K562 (cell line): Measurements from ENCODE around the gene SUGT1. TPM values are rescaled to one million over a fixed set of nuclear protein-coding genes. Genes with fewer than 3 reads are reported as not detected.

Experiments
- ATAC-seq: fragments of 200-7000 bp; cut with Tn5 transposase; 3 replicates; pipeline ENCODE4 v1.9.1; 2020; ENCODE audit warnings: moderate library complexity
- BruUV-seq: library from RNA; stranded (reverse); fragments of 400-500 nt; replicated peaks from 2 replicates; lab custom pipeline; 2021; lab: Mats Ljungman, UMichigan
- CTCF ChIA-PET: fragments of 300-600 bp; formaldehyde crosslinking; extraction: SDS; loops from one replicate; lab custom pipeline; 2021; ENCODE audit warnings: low intra/inter-chr PET ratio; lab: Yijun Ruan, JAX
- POLR2A ChIA-PET: fragments of 300-600, 350-650 bp; sonication (Branson Sonifier 250); formaldehyde crosslinking; extraction: SDS; loops from one replicate; lab custom pipeline; 2021; ENCODE audit warnings: antibody characterized with exemption, inconsistent platforms; lab: Yijun Ruan, JAX
- DNase-seq, 4 experiments: peaks; one replicate each; pipeline versions ENCODE4 v3.0.0 to v3.0.0-alpha.2; 2011 to 2018; ENCODE audit warnings: low spot score in 3 of 4, mixed read lengths in 3 of 4; ENCODE audit errors: extremely low read depth in 1 of 4
- FAIRE-seq: peaks from 2 replicates; lab custom pipeline; 2011; peaks lifted over from hg19 to GRCh38; lab: Jason Lieb, UNC
- H2AFZ ChIP-seq: 2 replicates; pipeline ENCODE4 v1.6.0; 2011; ENCODE audit warnings: low read depth, low read length, control low read depth, inconsistent platforms
- H3K27ac ChIP-seq: fragments of 200-600 bp; 3 replicates; pipeline ENCODE4 v1.8.0; 2011; ENCODE audit warnings: low read depth, mild to moderate bottlenecking, control low read depth, inconsistent platforms, low read length, moderate library complexity, mixed read lengths; ENCODE audit errors: extremely low read depth
- H3K27me3 ChIP-seq, 2 experiments: fragments of 300-600 bp in 1 of 2; 2 replicates in 1 of 2; 3 replicates in 1 of 2; pipeline versions ENCODE4 v1.6.0 to v1.8.0; 2011; ENCODE audit warnings: inconsistent platforms in 2 of 2, low read length in 2 of 2, mild to moderate bottlenecking in 1 of 2, mixed read lengths in 1 of 2, moderate library complexity in 1 of 2; ENCODE audit not compliant: control insufficient read depth in 2 of 2, insufficient read depth in 2 of 2
- H3K36me3 ChIP-seq: fragments of 300-600 bp; 3 replicates; pipeline ENCODE4 v1.8.0; 2011; ENCODE audit warnings: mild to moderate bottlenecking, low read length, inconsistent platforms; ENCODE audit not compliant: control insufficient read depth, insufficient read depth
- H3K4me1 ChIP-seq, 2 experiments: fragments of 200-600 bp in 1 of 2; replicated peaks in 1 of 2; 2 replicates in 1 of 2; 3 replicates in 1 of 2; pipeline versions ENCODE4 v1.5.1 to v1.8.0; 2011; ENCODE audit warnings: inconsistent platforms in 2 of 2, low read length in 2 of 2, mild to moderate bottlenecking in 1 of 2, mixed read lengths in 1 of 2, moderate library complexity in 1 of 2; ENCODE audit not compliant: control insufficient read depth in 2 of 2, insufficient read depth in 2 of 2
- H3K4me2 ChIP-seq: 2 replicates; pipeline ENCODE4 v1.6.1; 2011; ENCODE audit warnings: low read length, control low read depth, inconsistent platforms, mixed read lengths; ENCODE audit not compliant: insufficient read depth
- H3K4me3 ChIP-seq: fragments of 200-600 bp; sonication (generic), shearing (Covaris generic); 2 replicates; pipeline ENCODE4 v1.5.1; 2016; ENCODE audit warnings: control low read depth, inconsistent platforms
- H3K79me2 ChIP-seq: fragments of 200-600 bp; 3 replicates; pipeline ENCODE4 v1.8.0; 2011; ENCODE audit warnings: low read length, inconsistent platforms; ENCODE audit not compliant: control insufficient read depth, insufficient read depth
- H3K9ac ChIP-seq, 2 experiments: 2 replicates each; pipeline versions ENCODE4 v1.6.0 to v1.6.1; 2011; ENCODE audit warnings: low read depth in 2 of 2, low read length in 2 of 2, control low read depth in 1 of 2, inconsistent platforms in 1 of 2, mild to moderate bottlenecking in 1 of 2, mixed read lengths in 1 of 2; ENCODE audit not compliant: insufficient read depth in 1 of 2
- H3K9me1 ChIP-seq: one replicate; pipeline ENCODE4 v1.6.0; 2011; ENCODE audit warnings: inconsistent platforms, mild to moderate bottlenecking, low read length, moderate library complexity; ENCODE audit not compliant: control insufficient read depth, insufficient read depth
- H3K9me3 ChIP-seq: replicated peaks from 2 replicates; pipeline ENCODE4 v1.5.1; 2011; ENCODE audit warnings: low read depth, low read length, inconsistent platforms; ENCODE audit not compliant: control insufficient read depth, insufficient read depth
- H4K20me1 ChIP-seq: replicated peaks from 2 replicates; pipeline ENCODE4 v1.6.1; 2011; ENCODE audit warnings: low read length, inconsistent platforms, mixed read lengths; ENCODE audit not compliant: control insufficient read depth, insufficient read depth
- HLTF ChIP-seq: fragments of 450-650 bp; IDR thresholded peaks from 2 replicates; pipeline ENCODE4 v1.6.1; 2016
- MCM7 ChIP-seq, 2 experiments: fragments of 450-650 bp; IDR thresholded peaks; 2 replicates each; pipeline ENCODE4 v1.6.1; 2016 to 2018
- MIER1 ChIP-seq: fragments of 450-650 bp; IDR thresholded peaks from 2 replicates; pipeline ENCODE4 v1.6.1; 2016; ENCODE audit warnings: antibody characterized with exemption, mild to moderate bottlenecking, low read depth
- MLX ChIP-seq, 2 experiments: fragments of 450-650 bp in 1 of 2; sonication (generic) in 1 of 2; formaldehyde crosslinking; conservative IDR thresholded peaks; 2 replicates each; pipeline versions ENCODE4 v1.4.0 to v1.8.1; 2020 to 2022; ENCODE audit warnings: mild to moderate bottlenecking in 1 of 2, missing genetic modification reagents in 1 of 2
- PATZ1 ChIP-seq: fragments of 250-450 bp; sonication (Bioruptor Pico); IDR thresholded peaks from 2 replicates; pipeline ENCODE4 v1.5.0; 2020; ENCODE audit warnings: mild to moderate bottlenecking, borderline replicate concordance
- STAT5B ChIP-seq: fragments of 250-450 bp; sonication (Bioruptor Pico); IDR thresholded peaks from 2 replicates; pipeline ENCODE4 v1.8.0; 2021; ENCODE audit warnings: mild to moderate bottlenecking, inconsistent platforms
- ZNF274 ChIP-seq: IDR thresholded peaks from 2 replicates; pipeline ENCODE4 v1.6.1; 2011; ENCODE audit warnings: low read depth, mild to moderate bottlenecking, low read length, moderate library complexity, borderline replicate concordance
- ZNF655 ChIP-seq: fragments of 250-450 bp; sonication (Bioruptor Pico); IDR thresholded peaks from 2 replicates; pipeline ENCODE4 v1.5.0; 2021
- WGBS: fragments of 100-300 bp; shearing (Covaris generic); methylation state at CpG from one replicate; pipeline ENCODE4 v1.1.6; 2016; ENCODE audit warnings: low coverage, mixed read lengths; ENCODE audit not compliant: insufficient coverage; ENCODE audit errors: missing lambda C conversion rate; 5-methylcytosine and 5-hydroxymethylcytosine counted together
- in situ Hi-C: fragments of 300-500 bp; cut with MboI; formaldehyde crosslinking; loops from 4 replicates; pipeline ENCODE4 v1.15.0; 2018; ENCODE audit warnings: inconsistent platforms, mixed read lengths
- intact Hi-C: fragments of 100-400 bp; cut with micrococcal nuclease; formaldehyde crosslinking; loops from 2 replicates; pipeline ENCODE4 v1.14.2; 2022
- polyA plus RNA-seq, 8 experiments: library from polyadenylated mRNA; depleted of rRNA in 4 of 8; stranded (reverse) in 5 of 8; unstranded in 3 of 8; fragments of >200 nt; fragmentation: Nextera tagmentation in 2 of 8; fragmentation: Illumina TruSeq in 1 of 8; extraction: Ambion mirVana in 2 of 8; extraction: Trizol in 1 of 8; gene quantifications; 2 replicates each; pipeline versions ENCODE4 v1.2.1 to v1.2.3, GENCODE V29; 2011 to 2014; ENCODE audit warnings: inconsistent platforms in 1 of 8, missing spikeins in 1 of 8
- total RNA-seq, 7 experiments: library from RNA; depleted of rRNA in 6 of 7; stranded (reverse); fragments of >200 nt in 6 of 7; fragmentation: Illumina TruSeq in 2 of 7; extraction: Trizol in 2 of 7; gene quantifications; 2 replicates each; pipeline versions ENCODE4 v1.2.1 to v1.2.3, GENCODE V29; 2011 to 2021; ENCODE audit warnings: low replicate concordance in 1 of 7

Gene SUGT1
- total and polyA plus RNA-seq, 9 of the 15 experiments (the other 6 are each of a cell fraction or from before 2014, with no cell fraction given) = 38.1 to 67.1 (median 53.8) TPM

GRCh38 chr13:52723181-52723580 is 70.5 kb downstream of the SUGT1 start:
- TF ChIP-seq MIER1 (no peak), STAT5B (no peak), MCM7 (IDR thresholded peaks at IDR 0.05) (no peak), ZNF274 (no peak)
- Histone ChIP-seq H3K9me1 (no peaks in the 10 kb centered on the region), H3K27ac (no peak overlapping the region), H3K27me3 (no peaks in the 10 kb centered on the region), H3K9ac (no peak overlapping the region), H3K4me1 (no peaks in the 10 kb centered on the region; a peak in 1 of 5 replicates), H3K79me2 (no peaks in the 10 kb centered on the region), H3K9me3 (no peaks in the 10 kb centered on the region), H3K4me3 (no peak overlapping the region), H3K4me2 (no peak overlapping the region), H3K36me3 (no peaks in the 10 kb centered on the region), H4K20me1 (no peaks in the 10 kb centered on the region), H2AFZ (no peak overlapping the region)
- DNase-seq (no peak), ATAC-seq (no peak), FAIRE-seq (no peak)
- intact Hi-C loops (no loop called here), in situ Hi-C loops (no loop called here)
- BruUV-seq = no TSS peak
- WGBS = 0% methylated on average over 3 of the region's 4 CpGs
- CTCF ChIA-PET = no interaction called here
- POLR2A ChIA-PET = no interaction called here

GRCh38 chr13:52725302-52725701 is 72.7 kb downstream of the SUGT1 start:
- no peak for FAIRE-seq
- in situ Hi-C loops = no loop called here
- Histone ChIP-seq H3K36me3 (no peaks in the 10 kb centered on the region), H3K9me3 (no peaks in the 10 kb centered on the region), H4K20me1 (no peaks in the 10 kb centered on the region), H3K9ac (no peak overlapping the region), H3K79me2 (no peaks in the 10 kb centered on the region), H3K27me3 (no peaks in the 10 kb centered on the region), H3K4me3 (no peak overlapping the region), H3K4me1 (no peaks in the 10 kb centered on the region; a peak in 1 of 5 replicates), H3K27ac (no peak overlapping the region), H3K4me2 (no peak overlapping the region), H2AFZ (no peak overlapping the region), H3K9me1 (no peaks in the 10 kb centered on the region)
- DNase-seq = no peak
- ChIA-PET CTCF (no interaction called here), POLR2A (interaction anchor here (0.6 to 1.1 kb wide), 2 partner anchors 22 to 413 kb away, joined by 3 to 4 read pairs; no protein-coding TSS in a partner anchor)
- no peak for TF ChIP-seq ZNF655 (CRISPR knock-in tag)
- no peak for TF ChIP-seq MLX (CRISPR knock-in tag; conservative IDR thresholded peaks at IDR 0.05)
- no peak for TF ChIP-seq PATZ1
- no peak for TF ChIP-seq HLTF
- BruUV-seq = no TSS peak
- ATAC-seq = no peak
- WGBS = 0% methylated on average over 1 of the region's 1 CpG
- intact Hi-C loops = no loop called here
